Vagina (tissue), 2 donors: ENCODE data around the gene DAGLA. TPM values are rescaled to one million over a fixed set of nuclear protein-coding genes. Genes with fewer than 3 reads are reported as not detected.
A peak's percentile ranks its signal among the peaks of the same experiment; 100 is the strongest.

Source experiments
- DNase-seq, 2 donors: peaks; one replicate each; pipeline ENCODE4 v3.0.0-alpha.2; 2017; ENCODE audit errors: extremely low spot score in 2 of 2
- H3K27ac ChIP-seq: fragments of 200-600 bp; sonication (generic); one replicate; pipeline ENCODE4 v1.5.1; 2019
- H3K27me3 ChIP-seq: fragments of 200-600 bp; sonication (generic); one replicate; pipeline ENCODE4 v1.5.1; 2019
- H3K36me3 ChIP-seq, 2 donors: fragments of 200-600 bp; sonication (generic); one replicate each; pipeline ENCODE4 v1.5.1; 2017 to 2019
- H3K4me1 ChIP-seq: fragments of 200-600 bp; sonication (generic); one replicate; pipeline ENCODE4 v1.5.1; 2019
- H3K4me3 ChIP-seq, 2 donors: fragments of 200-600 bp; sonication (generic); 1 replicate in 1 of 2; 2 replicates in 1 of 2; pipeline ENCODE4 v1.5.1; 2016 to 2019
- H3K9me3 ChIP-seq: fragments of 200-600 bp; sonication (generic); one replicate; pipeline ENCODE4 v1.5.1; 2019
- CTCF ChIP-seq, 3 experiments: fragments of 450-650 bp in 2 of 3; fragments of 200-600 bp in 1 of 3; sonication (generic) in 1 of 3; IDR thresholded peaks; one replicate each; pipeline ENCODE4 v1.5.1; 2017 to 2019; ENCODE audit warnings: antibody characterized with exemption in 3 of 3, mild to moderate bottlenecking in 2 of 3, moderate library complexity in 2 of 3
- POLR2A ChIP-seq, 2 donors: fragments of 450-650 bp; IDR thresholded peaks; one replicate each; pipeline ENCODE4 v1.6.1; 2017; ENCODE audit warnings: antibody characterized with exemption in 2 of 2, mild to moderate bottlenecking in 2 of 2, moderate library complexity in 2 of 2
- POLR2AphosphoS5 ChIP-seq, 2 donors: sonication (generic); formaldehyde crosslinking; IDR thresholded peaks; one replicate each; pipeline ENCODE4 v1.9.0; 2017; ENCODE audit warnings: antibody characterized with exemption in 2 of 2, mild to moderate bottlenecking in 2 of 2, low read depth in 1 of 2; ENCODE audit not compliant: insufficient read depth in 1 of 2
- intact Hi-C: fragments of 100-400 bp; cut with DNase I; formaldehyde crosslinking; loops from one replicate; pipeline ENCODE4 v1.15.1; 2023
- total RNA-seq: library from RNA; depleted of rRNA; stranded (reverse); fragments of >200 nt; gene quantifications from one replicate; pipeline ENCODE4 v1.2.3, GENCODE V29; 2016

Gene DAGLA
- total RNA-seq, result 1.5 TPM

- peak within 1 kb of the TSS; percentile 47 to 61 for H3K4me3 ChIP-seq
- DNase-seq, result no peak
Measured at GRCh38 chr11:61679893-61680621, at the start of gene DAGLA. Gene DAGLA, plus strand, starts transcription at chr11:61680391. Its CDS starts 39,765 bp downstream, at chr11:61720156.

GRCh38 chr11:61632096-61632495 lies 48.1 kb upstream of the DAGLA start:
- intact Hi-C loops, result loop anchor here (10.0 kb wide), 1 partner anchor 147 kb away; a partner anchor contains a TSS
- H3K36me3 ChIP-seq, result no peaks in the 10 kb centered on the region
- no peaks in the 10 kb centered on the region for H3K9me3 ChIP-seq
- no peak for DNase-seq
- H3K4me1 ChIP-seq, result peaks cover 11% of the 10 kb centered on the region
- no peak overlapping the region for H3K27ac ChIP-seq
- no peaks in the 10 kb centered on the region for H3K27me3 ChIP-seq
- no peak overlapping the region for H3K4me3 ChIP-seq
- TF ChIP-seq POLR2A (IDR thresholded peaks at IDR 0.05) (no peak), CTCF (IDR thresholded peaks at IDR 0.05) (no peak), POLR2AphosphoS5 (IDR thresholded peaks at IDR 0.05; ENCODE audit: insufficient read depth in 1 of 2, low read depth in 1 of 2) (no peak)

More at GRCh38 chr11:61679893-61680621, at the start of gene DAGLA:
- Histone ChIP-seq H3K27me3 (no peaks in the 10 kb centered on the region), H3K27ac (peak within 1 kb of the TSS; percentile 52), H3K4me1 (peaks cover 36% of the 10 kb centered on the region), H3K9me3 (no peaks in the 10 kb centered on the region), H3K36me3 (no peaks in the 10 kb centered on the region)
- intact Hi-C loops, result loop anchor here (5.0 kb wide), 1 partner anchor 52 kb away; no protein-coding TSS in a partner anchor
- TF ChIP-seq POLR2AphosphoS5 (IDR thresholded peaks at IDR 0.05; ENCODE audit: insufficient read depth in 1 of 2, low read depth in 1 of 2), result no peak
- peak; percentile 93 to 97 (median 94) for TF ChIP-seq CTCF (IDR thresholded peaks at IDR 0.05)

- no peak overlapping the region for H3K27ac ChIP-seq
- no peaks in the 10 kb centered on the region for H3K9me3 ChIP-seq
- H3K36me3 ChIP-seq, result no peaks in the 10 kb centered on the region
- intact Hi-C loops, result loop anchor here (10.0 kb wide), 1 partner anchor 151 kb away; a partner anchor contains a TSS
- H3K4me3 ChIP-seq, result no peak overlapping the region
- TF ChIP-seq POLR2AphosphoS5 (IDR thresholded peaks at IDR 0.05; ENCODE audit: insufficient read depth in 1 of 2, low read depth in 1 of 2), result no peak
- no peak for TF ChIP-seq POLR2A (IDR thresholded peaks at IDR 0.05)
- TF ChIP-seq CTCF (IDR thresholded peaks at IDR 0.05), result no peak
- no peaks in the 10 kb centered on the region for H3K4me1 ChIP-seq
- no peak for DNase-seq
- no peaks in the 10 kb centered on the region for H3K27me3 ChIP-seq
Measured at GRCh38 chr11:61635304-61635703, 44.9 kb upstream of the DAGLA start.

GRCh38 chr11:61635787-61636186 lies 44.4 kb upstream of the DAGLA start:
- TF ChIP-seq CTCF (IDR thresholded peaks at IDR 0.05), result no peak
- no peak for TF ChIP-seq POLR2AphosphoS5 (IDR thresholded peaks at IDR 0.05; ENCODE audit: insufficient read depth in 1 of 2, low read depth in 1 of 2)
- no peak for TF ChIP-seq POLR2A (IDR thresholded peaks at IDR 0.05)
- H3K9me3 ChIP-seq, result no peaks in the 10 kb centered on the region
- intact Hi-C loops, result loop anchor here (10.0 kb wide), 1 partner anchor 151 kb away; a partner anchor contains a TSS
- H3K27me3 ChIP-seq, result no peaks in the 10 kb centered on the region
- no peak overlapping the region for H3K27ac ChIP-seq
- no peak overlapping the region for H3K4me3 ChIP-seq
- no peaks in the 10 kb centered on the region for H3K4me1 ChIP-seq
- no peaks in the 10 kb centered on the region for H3K36me3 ChIP-seq
- DNase-seq, result no peak

- intact Hi-C loops, result loop anchor here (10.0 kb wide), 1 partner anchor 152 kb away; a partner anchor contains a TSS
- Histone ChIP-seq H3K4me1 (no peaks in the 10 kb centered on the region), H3K27me3 (no peaks in the 10 kb centered on the region), H3K27ac (no peak overlapping the region), H3K36me3 (no peaks in the 10 kb centered on the region), H3K9me3 (no peaks in the 10 kb centered on the region), H3K4me3 (no peak overlapping the region)
- no peak for DNase-seq
- no peak for TF ChIP-seq POLR2AphosphoS5 (IDR thresholded peaks at IDR 0.05; ENCODE audit: insufficient read depth in 1 of 2, low read depth in 1 of 2)
- TF ChIP-seq POLR2A (IDR thresholded peaks at IDR 0.05), result no peak
- TF ChIP-seq CTCF (IDR thresholded peaks at IDR 0.05), result no peak
Measured at GRCh38 chr11:61636676-61637075, 43.5 kb upstream of the DAGLA start.
